Mucosa of descending colon (tissue), 3 donors: ENCODE measurements around the gene CFAP45. TPM values are rescaled to one million over a fixed set of nuclear protein-coding genes. Genes with fewer than 3 reads are reported as not detected.

Experiments
- ATAC-seq: fragments of 200-7000 bp; cut with Tn5 transposase; one replicate; pipeline ENCODE4 v1.9.1; 2020; ENCODE audit warnings: mild to moderate bottlenecking, moderate library complexity
- DNase-seq, 3 donors: peaks; one replicate each; pipeline ENCODE4 v3.0.0-alpha.2; 2020
- H3K36me3 ChIP-seq: fragments of 200-600 bp; one replicate; pipeline ENCODE4 v1.8.0; 2021; ENCODE audit warnings: low read depth, mild to moderate bottlenecking
- H3K4me1 ChIP-seq: fragments of 200-600 bp; one replicate; pipeline ENCODE4 v1.8.0; 2021; ENCODE audit warnings: low read depth, mild to moderate bottlenecking
- H3K4me3 ChIP-seq: fragments of 200-600 bp; one replicate; pipeline ENCODE4 v1.8.0; 2021; ENCODE audit warnings: mild to moderate bottlenecking
- H3K9me3 ChIP-seq: fragments of 200-600 bp; one replicate; pipeline ENCODE4 v1.8.0; 2021; ENCODE audit warnings: mild to moderate bottlenecking
- CTCF ChIP-seq: fragments of 200-600 bp; IDR thresholded peaks from one replicate; pipeline ENCODE4 v1.8.0; 2022; ENCODE audit warnings: antibody characterized with exemption, mild to moderate bottlenecking
- intact Hi-C, 2 donors: fragments of 100-400 bp; cut with DNase I in 1 of 2; cut with micrococcal nuclease in 1 of 2; formaldehyde crosslinking; loops; one replicate each; pipeline versions ENCODE4 v1.11.0 to v1.11.1; 2022; cut with DNase I, micrococcal nuclease
- total RNA-seq, 3 donors: library from RNA; stranded (reverse); fragmentation: NEBNext Ultra II Directional in 2 of 3; extraction: Animal tissue kit (Norgen Biotek cat#: 25700) in 2 of 3; gene quantifications; one replicate each; pipeline versions ENCODE4 v1.2.1 to v1.2.4, GENCODE V29; 2021 to 2023
- donor health status: DM: no; HTN: no; CAD: no; lungs with moderate emphysema.
- donor health status: DM: no; HTN: no; CAD: no.
- donor health status: DM: no; HTN: yes; CAD: no.

The CFAP45 gene
- total RNA-seq, 3 donors from 2014 or later: 0.36 to 0.57 TPM; not detected in 1

DNA sequence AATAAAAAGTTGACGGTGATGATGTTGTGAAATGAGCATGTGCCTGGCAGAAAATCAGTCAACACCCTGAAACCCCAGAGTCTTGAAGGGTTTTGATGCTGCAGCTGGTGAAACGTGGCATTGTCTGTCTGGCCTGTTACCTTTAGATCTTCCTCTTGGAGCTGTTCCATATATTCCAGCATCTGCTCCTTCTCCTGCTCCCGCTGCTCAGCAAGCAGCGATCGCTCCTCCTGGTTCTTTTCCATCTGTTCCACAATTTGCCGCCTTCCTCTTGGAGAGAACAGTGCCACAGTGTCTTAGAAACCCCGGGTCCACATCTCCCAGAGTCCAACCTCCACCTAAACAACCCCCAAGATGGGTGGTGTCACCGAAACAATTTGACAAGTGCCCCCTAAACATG, 15.7 kb downstream of the CFAP45 start:
- Histone ChIP-seq H3K9me3 (no peaks in the 10 kb centered on the region), H3K4me3 (no peak overlapping the region), H3K4me1 (peaks cover 17% of the 10 kb centered on the region), H3K36me3 (no peaks in the 10 kb centered on the region)
- ATAC-seq: no peak
- intact Hi-C loops: no loop called here
- DNase-seq: no peak
- no peak for TF ChIP-seq CTCF

GRCh38 chr1:159883134-159883533, 16.8 kb downstream of the CFAP45 start:
- DNase-seq: no peak
- ATAC-seq: no peak
- Histone ChIP-seq H3K36me3 (no peaks in the 10 kb centered on the region), H3K4me3 (no peak overlapping the region), H3K4me1 (peaks cover 17% of the 10 kb centered on the region), H3K9me3 (no peaks in the 10 kb centered on the region)
- intact Hi-C loops: no loop called here
- no peak for TF ChIP-seq CTCF

- no peak for TF ChIP-seq CTCF
- ATAC-seq (peak; percentile 73), DNase-seq (no peak)
- H3K4me3 ChIP-seq: no peak overlapping the region
- intact Hi-C loops: no loop called here
- H3K9me3 ChIP-seq: no peaks in the 10 kb centered on the region
- H3K36me3 ChIP-seq: no peaks in the 10 kb centered on the region
- H3K4me1 ChIP-seq: peaks cover 17% of the 10 kb centered on the region
Measured at GRCh38 chr1:159882527-159882862, 17.5 kb downstream of the CFAP45 start.

DNA sequence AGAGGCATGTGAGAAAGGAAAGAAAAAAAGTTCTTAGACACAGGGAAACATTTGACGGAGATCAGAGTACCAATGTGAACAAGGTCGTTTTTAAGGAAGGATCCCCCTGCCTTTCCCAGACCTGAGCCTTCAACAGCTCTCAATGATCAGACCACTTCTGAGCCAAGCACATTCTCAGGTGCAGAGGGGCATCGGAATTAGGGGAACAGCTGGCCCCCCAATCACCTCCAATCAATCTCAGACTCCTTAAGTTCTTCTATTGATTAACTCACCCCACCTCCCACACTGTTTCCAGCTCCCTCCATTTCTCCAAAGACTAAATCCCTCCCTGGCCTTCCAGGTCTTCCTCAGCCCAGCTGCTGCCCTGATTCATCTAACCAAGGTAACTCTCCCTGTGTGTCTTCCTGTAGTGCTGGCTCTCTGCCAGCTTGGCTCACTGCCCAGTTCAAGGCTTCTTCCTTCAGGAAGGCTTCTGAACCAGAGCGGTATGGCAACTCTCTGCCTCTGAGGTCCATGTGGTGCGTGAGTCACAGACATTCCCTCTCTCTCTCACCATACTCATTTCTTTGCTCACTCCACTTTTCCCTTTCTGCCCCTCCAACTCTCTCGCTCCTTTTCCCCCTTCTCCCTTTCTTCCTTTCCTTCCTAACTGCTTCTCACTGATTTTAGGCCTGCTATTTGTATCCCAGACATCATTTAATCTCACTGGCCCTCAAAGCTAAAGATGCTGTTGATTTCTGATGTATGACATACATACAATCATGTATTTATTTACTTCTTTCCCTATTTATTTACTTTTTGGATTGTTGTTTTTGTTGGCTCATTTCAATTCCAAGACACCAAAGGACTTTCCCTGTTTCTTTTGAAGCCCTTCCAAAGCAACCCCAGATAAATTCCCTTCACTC, 18.1 kb downstream of the CFAP45 start:
- TF ChIP-seq CTCF: no peak
- H3K4me1 ChIP-seq: peaks cover 17% of the 10 kb centered on the region
- no peak overlapping the region for H3K4me3 ChIP-seq
- no peaks in the 10 kb centered on the region for H3K9me3 ChIP-seq
- DNase-seq (peak; percentile 96 to 99 (median 97)), ATAC-seq (peak; percentile 95)
- intact Hi-C loops: no loop called here
- no peaks in the 10 kb centered on the region for H3K36me3 ChIP-seq

- ATAC-seq (no peak), DNase-seq (no peak)
- Histone ChIP-seq H3K36me3 (no peaks in the 10 kb centered on the region), H3K9me3 (no peaks in the 10 kb centered on the region), H3K4me1 (peaks cover 17% of the 10 kb centered on the region), H3K4me3 (no peak overlapping the region)
- TF ChIP-seq CTCF: no peak
- intact Hi-C loops: no loop called here
Measured at GRCh38 chr1:159880430-159880829, 19.5 kb downstream of the CFAP45 start.
